ENCODE data around the gene FRMD1.

Gene FRMD1

DNA sequence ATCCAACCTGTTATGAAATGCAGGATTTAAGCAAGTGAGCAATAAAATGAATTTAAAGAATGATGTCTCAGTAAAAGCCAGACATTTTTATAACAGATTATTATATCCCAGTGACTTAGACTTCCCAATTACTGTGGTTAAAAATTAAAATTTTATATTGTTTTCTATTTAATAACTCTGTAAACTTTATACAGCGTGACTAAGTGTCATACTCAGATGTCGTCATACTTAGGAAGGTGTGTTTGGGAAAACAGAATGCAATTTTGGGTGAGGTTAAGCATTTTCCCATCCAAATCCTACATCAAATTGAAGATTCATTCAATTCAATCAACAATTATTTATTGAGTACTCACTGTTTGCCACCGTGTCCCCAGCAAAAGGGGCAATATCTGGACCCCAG is 31.4 kb upstream of the FRMD1 start:
- no peak for DNase-seq

DNA sequence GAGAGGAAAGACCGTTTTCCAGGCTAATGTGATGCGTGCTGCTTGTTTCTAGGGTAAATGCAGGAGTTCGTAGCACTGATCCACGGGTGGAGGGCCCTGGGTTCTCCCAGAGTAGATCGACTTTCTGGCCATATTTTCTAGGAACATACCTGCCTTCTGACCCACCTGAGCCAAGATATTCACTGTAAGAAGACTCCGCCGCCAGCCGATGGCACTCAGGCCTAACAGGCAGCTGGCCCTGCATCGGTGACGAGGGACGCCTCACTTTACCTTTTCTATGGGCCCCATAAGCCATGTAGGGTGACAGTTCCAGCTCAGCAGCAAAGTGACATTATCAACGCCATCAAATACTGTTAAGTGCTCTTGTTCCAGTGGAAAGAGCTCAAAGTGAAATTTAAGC is 30.2 kb upstream of the FRMD1 start:
- DNase-seq, result no peak

DNA sequence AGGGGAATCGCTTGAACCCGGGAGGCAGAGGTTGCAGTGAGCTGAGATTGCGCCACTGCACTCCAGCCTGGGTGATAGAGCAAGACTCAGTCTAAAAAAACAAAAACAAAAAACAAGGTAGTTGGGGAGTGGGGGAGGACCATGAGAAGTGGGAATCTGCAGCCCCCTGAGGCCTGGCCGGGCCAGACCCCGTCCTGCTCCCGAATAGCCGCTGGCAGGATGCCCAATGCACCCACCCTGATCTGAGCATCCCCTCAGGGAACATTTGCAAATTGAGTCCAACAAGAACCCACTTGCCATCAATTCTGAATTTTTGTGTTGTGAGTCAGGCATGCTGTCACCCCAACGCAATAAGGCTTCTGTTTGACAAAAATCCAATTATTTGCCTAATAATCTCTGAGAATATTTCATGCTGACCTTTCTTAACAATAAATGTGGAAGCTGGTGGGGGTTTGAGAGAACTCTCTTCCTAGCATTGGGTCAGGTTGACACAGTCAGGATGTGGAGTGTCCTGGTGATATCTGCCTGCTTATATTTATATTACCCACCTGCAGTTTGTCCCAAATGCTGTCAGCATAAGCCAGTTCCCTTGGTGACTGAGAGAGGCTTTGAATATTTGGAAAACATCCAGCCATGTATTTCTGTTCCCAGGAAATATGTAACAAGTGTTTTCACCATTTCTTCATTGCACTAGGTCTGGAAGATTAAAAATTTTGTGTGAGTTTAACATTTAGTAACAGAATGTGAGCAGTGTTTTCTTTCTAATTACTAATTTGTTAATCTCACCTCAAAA is 28.4 kb upstream of the FRMD1 start:
- no peak for DNase-seq

DNA sequence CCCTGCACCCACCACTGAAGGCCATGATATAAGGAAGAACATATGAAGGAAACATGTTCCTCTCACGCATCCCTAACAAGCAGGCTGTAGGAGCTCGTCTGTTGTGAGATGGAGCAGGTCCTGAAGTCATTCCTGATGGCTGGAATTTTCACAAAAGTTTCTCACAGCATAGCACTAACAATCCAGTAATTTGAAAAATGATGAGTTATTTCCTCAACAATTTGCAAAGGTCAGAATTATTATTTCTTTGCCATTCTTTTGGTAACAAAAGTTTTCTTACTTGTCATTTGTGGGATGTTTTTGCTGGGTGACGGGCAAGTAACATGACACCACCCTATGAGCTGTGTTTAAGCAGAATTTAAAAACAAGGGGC is 27.6 kb upstream of the FRMD1 start:
- no peak for DNase-seq

DNA sequence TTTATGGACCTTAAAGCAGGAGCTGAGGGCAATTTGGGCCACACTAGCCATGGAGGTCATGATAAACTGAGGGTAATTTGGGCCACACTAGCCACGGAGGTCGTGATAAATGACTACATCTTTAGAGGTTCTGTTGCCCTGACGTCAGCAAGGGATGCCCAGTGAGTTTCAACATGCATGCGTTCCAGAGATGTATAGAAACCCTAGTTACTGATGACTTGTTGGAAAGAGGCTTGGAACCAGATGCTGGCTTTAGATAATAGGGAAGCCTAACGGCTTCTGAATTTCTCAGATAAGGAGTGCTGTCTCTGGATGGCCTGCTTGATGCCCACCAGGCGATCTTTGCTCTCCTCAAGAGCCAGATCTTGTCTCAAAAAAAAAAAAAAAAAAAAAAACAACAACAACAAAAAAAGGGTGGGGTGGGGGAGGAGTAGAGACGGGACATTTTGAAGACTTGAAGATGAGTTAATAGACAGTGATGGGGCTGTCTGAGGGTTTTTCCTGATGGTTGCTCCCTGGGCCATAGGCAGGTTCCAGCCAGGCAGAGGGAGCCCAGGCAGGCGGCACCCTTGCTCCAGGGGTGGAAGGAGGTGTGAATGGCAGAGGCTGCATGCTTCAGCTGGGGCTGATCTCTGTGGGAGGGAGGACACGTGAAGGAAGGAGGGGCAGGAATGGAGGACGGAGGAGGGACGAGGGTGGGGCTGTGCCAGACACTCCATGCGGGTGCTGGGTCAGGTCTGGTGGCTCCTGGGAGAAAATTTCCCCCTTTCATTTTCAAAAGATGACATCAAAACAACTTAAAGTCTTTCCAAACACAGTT is 27.0 kb upstream of the FRMD1 start:
- DNase-seq, result peak; percentile 36

DNA sequence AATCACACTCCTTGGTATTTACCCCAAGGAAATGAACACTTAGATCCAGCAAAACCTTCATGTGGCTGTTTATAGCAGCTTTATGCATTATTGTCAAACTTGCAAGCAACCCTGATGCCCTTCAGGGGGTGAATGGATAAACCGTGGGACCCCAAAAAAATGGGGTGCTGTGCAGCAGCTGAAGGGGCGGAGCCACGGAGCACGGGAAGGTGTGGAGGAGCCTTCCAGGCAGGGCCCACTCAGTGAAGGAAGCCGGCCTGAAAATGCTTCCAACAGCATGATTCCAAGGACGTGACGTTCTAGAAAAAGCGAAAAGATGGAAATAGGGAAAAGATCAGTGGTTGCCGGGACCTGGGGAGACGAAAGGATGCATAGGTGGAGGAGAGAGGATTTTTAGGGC is 25.6 kb upstream of the FRMD1 start:
- no peak for DNase-seq

DNA sequence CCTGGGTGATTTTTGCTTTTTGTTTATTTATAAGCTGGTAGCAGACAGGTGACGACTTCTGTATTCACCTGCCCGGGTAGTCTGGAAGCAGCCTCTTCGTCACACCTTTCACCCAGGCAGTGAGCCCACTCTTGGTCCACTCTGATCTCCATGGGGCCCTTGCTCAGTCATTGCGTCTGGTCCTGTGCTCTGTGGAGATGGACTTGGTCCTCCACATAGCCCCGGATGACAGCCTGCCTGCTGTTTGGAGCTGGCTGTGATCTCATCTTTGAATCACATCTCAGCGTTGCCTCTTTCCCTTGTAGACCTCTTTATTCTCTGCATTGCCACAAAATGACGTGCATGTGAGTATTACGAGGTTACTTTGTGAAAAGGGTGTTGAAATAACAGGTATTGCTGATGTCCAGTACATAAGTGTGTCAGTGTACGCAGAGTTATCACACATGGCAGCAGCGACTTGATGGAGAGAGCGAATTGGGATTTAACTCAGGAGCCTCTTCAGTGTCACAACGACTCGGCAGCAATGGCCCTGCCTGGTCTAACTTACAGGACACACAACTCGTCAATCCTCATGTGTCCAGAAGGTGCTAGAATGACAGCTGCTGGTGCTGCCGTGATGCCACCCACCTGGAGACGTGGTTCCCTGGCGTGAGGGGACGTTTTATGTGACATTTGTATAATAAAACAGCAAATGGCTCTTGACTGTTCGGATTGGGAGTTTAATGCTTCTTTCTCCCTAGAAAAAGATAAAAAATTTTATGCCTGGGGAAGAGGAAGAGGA is 24.2 kb upstream of the FRMD1 start:
- peak; percentile 20 for DNase-seq

DNA sequence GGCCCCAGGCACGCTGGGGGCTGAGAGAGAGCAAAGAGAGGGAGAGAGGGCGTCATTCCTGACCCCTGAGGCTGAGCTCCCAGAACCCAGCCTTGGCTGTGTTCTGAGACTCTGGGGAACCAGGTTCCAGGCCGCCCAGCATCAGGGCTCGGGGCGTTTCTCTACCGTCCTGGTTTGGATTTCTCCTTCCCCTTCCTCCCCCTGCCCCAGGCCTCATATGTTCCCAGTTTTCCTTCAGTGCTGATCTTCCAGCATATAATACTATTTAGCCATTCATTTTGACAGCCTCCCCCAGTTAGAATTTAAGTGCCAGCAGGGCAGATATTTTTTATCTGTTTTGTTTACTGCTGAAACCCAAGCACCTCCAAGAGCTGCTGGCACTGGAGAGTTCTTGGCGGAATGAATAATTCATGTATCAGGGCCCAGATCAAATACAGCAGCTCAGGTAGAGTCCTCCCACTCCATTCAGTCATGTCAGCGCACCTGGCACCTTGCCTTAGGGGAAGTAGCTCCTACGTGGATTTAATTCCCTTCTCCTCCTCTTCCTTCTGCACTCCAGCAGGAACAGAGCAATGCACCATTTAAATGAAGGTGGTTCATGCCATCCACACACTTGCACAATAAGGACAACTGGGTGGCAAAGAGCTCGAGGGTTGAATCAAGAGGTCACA is 23.4 kb upstream of the FRMD1 start:
- DNase-seq, result peak; percentile 77

DNA sequence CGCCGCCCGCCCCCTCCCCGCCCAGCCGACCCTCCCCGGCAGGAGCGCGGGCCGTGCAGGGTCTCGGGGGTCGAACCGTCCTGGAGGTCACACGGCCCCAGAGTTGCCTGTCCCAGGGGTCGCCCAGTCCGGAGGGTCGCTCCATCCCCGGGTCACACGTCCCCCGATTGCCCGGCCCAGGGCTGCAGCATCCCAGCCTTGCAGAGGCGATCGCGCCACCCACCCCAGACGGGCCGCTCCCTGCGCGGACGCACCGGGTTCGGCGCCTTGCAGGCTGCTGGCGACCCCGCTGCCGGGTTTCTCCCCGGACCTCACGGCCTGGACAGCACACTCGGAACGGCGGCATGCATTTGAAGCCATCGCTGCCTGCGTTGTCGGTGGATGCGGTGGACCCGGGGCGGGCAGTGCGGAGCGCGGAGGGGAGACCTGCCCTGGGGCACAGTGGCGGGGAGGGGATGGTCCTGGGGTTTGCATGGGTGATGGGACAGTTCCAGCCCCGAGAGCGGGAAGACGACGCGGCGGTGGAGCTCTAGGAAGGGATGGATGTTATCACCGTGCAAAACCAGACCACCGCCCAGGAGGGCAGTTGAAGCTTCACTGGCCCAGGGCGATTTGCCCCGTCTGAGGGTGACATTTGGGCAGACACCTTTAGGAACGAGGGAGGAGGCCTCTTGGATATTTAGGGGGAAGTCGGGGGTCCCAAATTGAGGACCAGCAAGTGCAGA is 22.7 kb upstream of the FRMD1 start:
- DNase-seq, result no peak

DNA sequence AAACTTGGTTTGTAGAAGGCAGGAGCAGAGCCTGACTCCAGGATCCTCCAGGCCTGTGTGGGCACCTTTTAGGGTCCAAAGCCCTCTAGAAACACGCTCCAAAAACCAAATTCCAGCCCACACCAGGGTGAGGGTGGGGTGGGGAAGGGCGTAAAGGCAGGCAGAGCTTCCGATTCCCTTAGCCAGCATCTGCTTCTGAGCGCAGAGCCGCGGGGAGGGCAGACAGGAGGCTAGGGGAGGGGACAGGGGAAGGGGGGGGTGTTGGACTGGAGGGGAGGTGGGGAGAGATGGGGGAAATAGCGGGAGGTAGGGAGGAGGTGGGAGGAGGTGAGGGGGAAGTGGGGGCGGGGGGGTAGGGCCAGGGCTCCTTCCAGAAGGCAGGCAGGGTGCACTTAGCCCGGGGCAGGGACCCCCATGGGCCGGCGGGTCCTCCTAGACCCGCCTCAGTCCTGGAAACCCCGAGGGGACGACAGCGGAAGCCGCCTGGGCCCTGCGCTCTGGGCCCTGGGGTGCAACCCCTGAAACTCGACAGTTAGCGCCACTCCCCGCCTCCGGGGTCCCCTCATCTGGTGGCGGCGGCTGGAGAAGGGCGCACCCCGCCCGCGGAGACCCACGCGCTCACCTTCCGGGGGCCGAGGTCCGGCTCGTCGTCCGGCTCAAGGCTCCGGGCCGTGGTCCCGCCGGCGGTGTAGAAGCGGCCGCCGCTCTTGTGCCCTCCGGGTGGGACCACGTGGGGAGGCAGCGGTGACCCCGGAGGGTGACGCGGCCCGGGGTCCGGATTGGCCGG is 22.0 kb upstream of the FRMD1 start:
- DNase-seq, result no peak

DNA sequence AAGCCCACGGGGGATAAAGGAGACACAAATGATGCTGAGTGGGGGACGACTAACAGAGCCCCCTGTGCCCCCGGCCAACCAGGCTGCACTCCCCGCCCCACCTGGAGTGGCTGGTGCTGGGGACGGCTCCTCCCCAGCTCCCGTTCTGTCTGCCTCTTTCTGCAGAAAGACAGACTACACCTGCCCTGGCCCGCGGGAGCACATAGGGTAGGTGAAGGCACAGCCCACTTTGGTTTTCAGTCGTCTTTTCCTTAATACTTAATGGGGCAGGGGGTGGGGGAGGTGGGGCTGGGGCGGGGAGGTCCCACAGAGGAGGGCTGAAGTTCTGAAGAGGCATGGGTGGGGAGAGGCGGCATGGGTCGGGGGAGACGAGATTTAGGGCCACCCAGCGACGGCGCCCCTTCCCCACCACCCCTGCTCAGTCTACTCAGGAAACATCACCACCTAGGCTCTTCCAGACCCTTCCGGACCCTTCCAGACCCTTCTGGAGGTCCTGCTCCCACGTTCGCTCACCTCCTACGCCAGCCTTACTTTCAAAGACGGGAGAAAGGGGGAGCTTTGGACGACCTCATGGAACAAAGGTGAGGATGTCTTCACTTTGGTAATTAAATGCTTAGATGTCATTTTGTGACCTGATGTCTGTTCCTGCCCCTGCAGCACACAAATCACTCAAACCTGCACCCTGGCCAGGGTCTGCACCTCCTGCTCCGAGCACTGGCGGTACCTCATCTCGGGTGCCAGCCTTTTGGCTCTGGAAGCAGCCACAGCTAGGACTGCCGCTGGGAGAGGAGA is 21.2 kb upstream of the FRMD1 start:
- DNase-seq, result no peak

DNA sequence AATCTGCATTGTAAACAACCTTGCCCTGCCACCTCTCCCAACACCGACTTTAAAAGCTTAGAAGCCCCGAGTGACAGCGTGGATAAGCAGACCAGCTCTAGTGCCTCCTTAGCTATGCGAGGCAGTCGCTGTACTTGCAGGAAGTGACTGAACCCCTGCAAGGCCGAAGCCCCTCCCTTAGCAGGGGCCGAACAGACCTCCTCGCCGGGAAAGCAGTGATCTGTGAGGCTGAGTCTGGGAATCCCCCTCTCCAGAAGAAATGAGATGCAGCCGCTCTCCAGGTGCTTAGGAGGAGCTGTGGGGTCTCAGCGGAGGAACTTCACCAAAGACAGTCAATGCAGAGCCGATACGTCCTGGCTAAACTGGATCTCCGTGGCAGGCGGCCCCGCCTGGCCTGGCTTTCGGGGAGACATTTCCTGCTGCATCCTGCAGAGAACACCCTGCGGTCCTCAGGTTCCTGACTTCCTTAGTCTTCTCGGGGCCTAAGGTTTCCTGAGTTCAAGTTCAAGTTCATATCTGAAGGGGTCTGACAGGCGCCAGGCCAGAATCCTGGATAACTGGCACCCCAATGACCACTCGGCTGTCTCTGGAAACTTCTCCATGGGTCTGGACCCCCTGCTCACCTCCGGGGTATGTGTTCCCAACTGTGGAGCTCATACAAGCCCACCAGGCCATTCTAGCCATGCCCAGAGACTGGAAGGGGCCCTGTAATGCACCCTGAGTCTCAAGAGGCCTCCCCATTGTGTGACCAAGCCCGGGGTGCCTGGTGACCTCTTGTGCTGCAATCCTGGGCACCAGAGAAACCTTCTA is 20.4 kb upstream of the FRMD1 start:
- no peak for DNase-seq

DNA sequence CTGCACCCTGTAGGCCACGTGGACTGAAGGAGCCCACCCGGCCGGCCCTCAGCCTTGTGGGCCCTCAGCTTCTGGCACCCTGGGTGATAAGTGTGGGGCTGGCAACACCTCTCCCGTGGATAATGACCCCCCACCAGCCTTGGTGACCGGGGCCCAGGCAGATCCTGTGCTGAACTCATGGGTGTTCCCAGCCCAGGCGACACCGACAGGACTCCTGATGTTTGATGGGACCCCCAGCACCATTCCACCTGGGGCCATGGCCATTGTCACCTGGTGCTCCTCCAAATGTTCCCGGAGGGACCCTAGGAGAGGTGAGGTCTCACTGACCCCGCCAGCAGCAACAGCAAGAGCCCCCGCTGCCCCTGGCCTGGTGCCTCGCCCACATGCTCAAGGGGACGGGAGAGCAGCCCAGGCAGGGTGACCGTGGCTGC is 19.4 kb upstream of the FRMD1 start:
- no peak for DNase-seq

DNA sequence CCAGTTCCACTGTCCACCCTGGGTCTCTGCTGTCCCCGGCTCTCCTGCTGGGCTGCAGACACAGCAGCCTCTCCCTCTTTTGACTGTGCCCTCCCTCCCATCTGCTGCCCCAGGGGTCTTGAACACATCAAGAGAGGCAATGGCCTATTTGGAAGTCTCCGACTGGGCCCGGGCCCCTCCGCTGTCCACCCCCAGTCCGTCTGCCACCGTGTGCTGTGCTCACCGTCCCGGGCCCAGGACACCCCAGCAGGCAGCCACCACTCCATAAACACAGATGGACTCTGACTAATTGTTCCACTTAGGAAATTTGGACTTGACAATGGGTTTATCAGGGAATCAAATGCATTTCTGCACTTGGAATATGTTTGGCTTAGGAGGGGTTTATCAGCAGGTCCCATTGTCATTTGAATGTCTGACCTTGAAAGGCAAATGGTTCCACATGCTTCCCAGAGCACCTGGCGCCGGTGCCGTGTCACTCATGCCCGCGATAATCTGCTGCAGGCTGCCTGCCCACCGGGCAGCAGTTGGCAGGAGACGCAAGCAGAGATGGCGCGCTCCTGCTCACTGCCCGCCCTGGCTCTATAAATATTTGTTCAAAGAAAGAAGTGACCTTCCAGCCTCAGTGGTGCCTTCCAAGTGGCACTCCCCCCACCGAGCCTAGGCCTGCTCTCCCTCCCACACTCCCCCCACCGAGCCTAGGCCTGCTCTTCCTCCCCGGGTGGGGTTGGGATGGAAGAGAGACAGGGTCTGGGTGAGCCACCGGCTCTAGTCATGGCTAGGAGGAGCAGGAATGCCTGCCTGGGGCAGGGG is 18.8 kb upstream of the FRMD1 start:
- no peak for DNase-seq

DNA sequence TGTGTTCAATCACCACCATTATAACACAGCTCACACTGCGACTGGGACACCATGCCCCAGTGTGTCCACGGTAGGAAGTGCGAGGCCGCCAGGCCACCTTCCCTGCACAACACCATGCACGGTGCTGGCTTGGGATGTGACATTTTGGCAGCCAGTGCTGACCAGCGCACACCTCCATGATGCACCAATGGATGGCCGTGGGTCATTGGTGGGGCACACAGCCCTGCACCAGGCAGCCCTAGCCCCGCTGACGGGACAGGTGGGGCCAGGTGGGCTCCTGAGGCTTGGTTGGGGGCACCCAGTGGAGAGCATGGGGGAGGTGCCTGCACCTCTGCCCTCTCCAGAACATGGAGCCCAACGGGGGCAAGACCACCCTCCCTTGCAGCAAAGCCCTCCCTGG is 18.2 kb upstream of the FRMD1 start:
- no peak for DNase-seq

DNA sequence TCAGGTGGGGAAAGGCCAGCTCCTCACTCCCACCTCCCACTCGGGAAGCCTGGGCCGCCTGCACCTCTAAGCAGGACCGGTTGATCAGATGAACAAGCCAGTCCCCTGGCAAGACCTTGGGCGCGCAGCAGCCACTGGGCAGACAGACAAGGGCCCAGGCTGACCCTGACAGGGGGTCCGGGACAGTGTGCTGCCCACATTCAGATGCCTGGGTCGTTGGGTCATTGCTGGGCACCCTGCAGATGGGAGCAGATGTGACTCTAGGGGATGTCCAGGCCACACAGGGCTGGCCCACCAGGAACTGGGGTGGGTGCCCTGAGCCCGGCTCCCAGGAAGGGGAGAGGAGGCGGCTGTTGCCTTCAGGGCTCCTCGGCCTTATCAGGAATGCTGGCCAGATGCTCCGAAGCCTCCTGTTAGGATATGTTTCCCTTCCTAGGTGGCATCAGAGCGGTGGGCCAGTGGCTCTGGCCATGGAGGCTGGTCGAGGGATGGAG is 17.3 kb upstream of the FRMD1 start:
- no peak for DNase-seq

DNA sequence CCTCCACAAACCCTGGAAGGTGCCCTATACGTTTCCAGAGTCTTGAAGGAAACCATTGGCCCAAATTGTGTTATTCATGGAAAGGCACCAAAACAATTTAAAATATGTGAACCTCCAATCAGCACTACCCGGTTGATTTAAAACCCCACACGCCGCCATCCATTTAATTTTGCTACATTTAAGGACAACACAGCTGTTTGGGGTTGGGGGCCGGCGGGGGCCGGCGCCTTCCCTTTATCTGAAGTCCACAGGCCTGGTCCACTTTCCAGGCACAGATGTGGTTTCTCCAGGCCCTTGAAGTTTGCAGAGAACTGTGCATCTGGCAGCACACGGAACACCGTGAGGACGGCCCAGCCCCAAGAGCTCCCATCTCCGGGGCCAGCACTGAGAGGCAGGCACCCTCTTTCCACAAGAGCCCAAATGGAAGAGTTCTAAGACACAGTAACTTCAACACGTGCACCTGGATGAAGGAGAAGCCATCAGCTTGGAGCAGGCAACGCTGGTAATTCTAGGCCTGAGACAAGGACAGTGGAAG is 16.8 kb upstream of the FRMD1 start:
- DNase-seq, result no peak

DNA sequence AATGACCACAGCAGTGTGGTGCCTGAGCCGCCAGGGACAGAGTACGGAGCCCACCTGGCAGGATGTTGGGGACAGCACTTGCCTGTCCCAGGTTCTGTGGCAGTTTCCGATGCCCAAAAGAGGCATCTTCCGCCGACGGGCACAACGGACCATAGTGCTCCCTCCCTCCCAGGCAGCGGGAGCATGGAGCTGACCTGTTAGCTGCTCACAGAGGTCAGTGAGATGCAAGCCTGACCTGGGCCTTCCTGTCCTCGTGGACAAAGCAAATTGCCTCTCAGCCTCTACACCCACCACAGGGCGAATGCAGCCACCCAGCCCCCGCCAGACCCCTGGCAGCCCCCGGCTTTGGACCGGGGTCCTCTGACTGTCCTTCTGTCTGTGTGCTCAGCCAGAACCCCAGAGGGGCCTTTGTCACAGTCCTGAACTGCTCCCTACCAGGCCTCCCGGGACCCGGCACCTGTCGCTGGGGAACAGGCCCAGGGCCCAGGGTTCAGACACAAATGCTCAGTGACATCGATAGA is 16.2 kb upstream of the FRMD1 start:
- DNase-seq, result no peak

Measured in NCI-H510A (cell line).